Ascending aorta (tissue), 2 donors: ENCODE data around the gene LYRM4. TPM values are rescaled to one million over a fixed set of nuclear protein-coding genes. Genes with fewer than 3 reads are reported as not detected.

Experiments used
- DNase-seq, 2 donors: peaks; one replicate each; pipeline ENCODE4 v3.0.0-alpha.2; 2019; ENCODE audit warnings: low spot score in 2 of 2
- H3K27ac ChIP-seq, 2 donors: fragments of 200-600 bp; sonication (generic); one replicate each; pipeline ENCODE4 v1.5.1; 2016 to 2017; ENCODE audit warnings: mild to moderate bottlenecking in 1 of 2
- H3K27me3 ChIP-seq: fragments of 200-600 bp; sonication (generic); one replicate; pipeline ENCODE4 v1.5.1; 2017
- H3K36me3 ChIP-seq, 2 donors: fragments of 200-600 bp; sonication (generic); one replicate each; pipeline ENCODE4 v1.5.1; 2016
- H3K4me1 ChIP-seq, 2 donors: fragments of 200-600 bp; sonication (generic); one replicate each; pipeline ENCODE4 v1.5.1; 2016 to 2017; ENCODE audit warnings: mild to moderate bottlenecking in 1 of 2
- H3K4me3 ChIP-seq, 2 donors: fragments of 200-600 bp; sonication (generic); one replicate each; pipeline ENCODE4 v1.5.1; 2016 to 2017; ENCODE audit warnings: mild to moderate bottlenecking in 1 of 2
- H3K9me3 ChIP-seq, 2 donors: fragments of 200-600 bp; sonication (generic); one replicate each; pipeline ENCODE4 v1.5.1; 2016
- CTCF ChIP-seq, 3 experiments: fragments of 200-600 bp in 2 of 3; fragments of 450-650 bp in 1 of 3; sonication (generic) in 2 of 3; IDR thresholded peaks; one replicate each; pipeline ENCODE4 v1.5.1; 2016 to 2019; ENCODE audit warnings: antibody characterized with exemption in 3 of 3, mild to moderate bottlenecking in 1 of 3, moderate library complexity in 1 of 3
- intact Hi-C: fragments of 100-400 bp; cut with DNase I; formaldehyde crosslinking; loops from one replicate; pipeline ENCODE4 v1.15.1; 2023
- total RNA-seq: library from RNA; depleted of rRNA; stranded (reverse); fragments of >200 nt; gene quantifications from one replicate; pipeline ENCODE4 v1.1.0, GENCODE V29; 2016

Gene LYRM4
- total RNA-seq, 1 donor from 2014 or later: 10.5 TPM

GRCh38 chr6:5084781-5085647 is 175.7 kb downstream of the LYRM4 start, which contains the start of gene PPP1R3G:
Gene PPP1R3G, plus strand, starts transcription at chr6:5085341. Its CDS starts 145 bp downstream, at chr6:5085486.
- intact Hi-C loops: loop anchor here (5.0 to 10.0 kb wide), 4 partner anchors 58 to 770 kb away; partner anchors contain the start of genes FARS2 and LYRM4
- Histone ChIP-seq H3K36me3 (no peaks in the 10 kb centered on the region), H3K9me3 (no peaks in the 10 kb centered on the region), H3K27ac (peak within 1 kb of the TSS; percentile 71 to 79), H3K27me3 (no peaks in the 10 kb centered on the region), H3K4me3 (peak within 1 kb of the TSS; percentile 70 to 73), H3K4me1 (peaks cover 0 to 7% of the 10 kb centered on the region in 2 donors)
- TF ChIP-seq CTCF (IDR thresholded peaks at IDR 0.05): no peak
- DNase-seq: no peak

- no peaks in the 10 kb centered on the region for H3K9me3 ChIP-seq
- peaks cover 0 to 7% of the 10 kb centered on the region in 2 donors for H3K4me1 ChIP-seq
- H3K36me3 ChIP-seq: no peaks in the 10 kb centered on the region
- TF ChIP-seq CTCF (IDR thresholded peaks at IDR 0.05): no peak
- intact Hi-C loops: loop anchor here (5.0 to 10.0 kb wide), 2 partner anchors 128 to 770 kb away; no protein-coding TSS in a partner anchor
- no peak for DNase-seq
- peak overlapping the region; percentile 70 to 73 for H3K4me3 ChIP-seq
- H3K27ac ChIP-seq: peak overlapping the region; percentile 71 to 79
- H3K27me3 ChIP-seq: no peaks in the 10 kb centered on the region
These were observed 176.4 kb downstream of the LYRM4 start for GRCh38 chr6:5084360-5084780.

GRCh38 chr6:5083813-5084359 is 176.9 kb downstream of the LYRM4 start:
- H3K27ac ChIP-seq: peak overlapping the region; percentile 71 to 79
- no peaks in the 10 kb centered on the region for H3K9me3 ChIP-seq
- no peak for DNase-seq
- H3K36me3 ChIP-seq: no peaks in the 10 kb centered on the region
- peak overlapping the region; percentile 70 to 73 for H3K4me3 ChIP-seq
- no peaks in the 10 kb centered on the region for H3K27me3 ChIP-seq
- intact Hi-C loops: loop anchor here (5.0 to 10.0 kb wide), 2 partner anchors 128 to 769 kb away; no protein-coding TSS in a partner anchor
- peaks cover 0 to 7% of the 10 kb centered on the region in 2 donors for H3K4me1 ChIP-seq
- no peak for TF ChIP-seq CTCF (IDR thresholded peaks at IDR 0.05)

- no peaks in the 10 kb centered on the region for H3K27me3 ChIP-seq
- no peak for TF ChIP-seq CTCF (IDR thresholded peaks at IDR 0.05)
- H3K27ac ChIP-seq: peak overlapping the region in 1 of 2 donors; percentile 71
- no peaks in the 10 kb centered on the region for H3K9me3 ChIP-seq
- H3K4me1 ChIP-seq: peaks cover 0 to 7% of the 10 kb centered on the region in 2 donors
- no peak for DNase-seq
- intact Hi-C loops: loop anchor here (5.0 to 10.0 kb wide), 2 partner anchors 129 to 768 kb away; no protein-coding TSS in a partner anchor
- no peak overlapping the region for H3K4me3 ChIP-seq
- no peaks in the 10 kb centered on the region for H3K36me3 ChIP-seq
These were observed 177.5 kb downstream of the LYRM4 start for GRCh38 chr6:5083307-5083583.

GRCh38 chr6:5082487-5083306 is 178.1 kb downstream of the LYRM4 start:
- no peak for TF ChIP-seq CTCF (IDR thresholded peaks at IDR 0.05)
- Histone ChIP-seq H3K36me3 (no peaks in the 10 kb centered on the region), H3K9me3 (no peaks in the 10 kb centered on the region), H3K4me3 (no peak overlapping the region), H3K4me1 (peaks cover 0 to 7% of the 10 kb centered on the region in 2 donors), H3K27me3 (no peaks in the 10 kb centered on the region), H3K27ac (peak overlapping the region in 1 of 2 donors; percentile 71)
- intact Hi-C loops: loop anchor here (5.0 to 10.0 kb wide), 2 partner anchors 130 to 768 kb away; no protein-coding TSS in a partner anchor
- no peak for DNase-seq
